Sigmoid colon (tissue), 4 donors: ENCODE results near the gene NOS1AP.

Experiments
- CTCF ChIP-seq, 4 experiments: fragments of 450-650 bp in 3 of 4; fragments of 200-600 bp in 1 of 4; IDR thresholded peaks; one replicate each; pipeline ENCODE4 v1.5.1; 2016 to 2019; ENCODE audit warnings: antibody characterized with exemption in 4 of 4, mild to moderate bottlenecking in 3 of 4, moderate library complexity in 2 of 4
- POLR2A ChIP-seq, 2 donors: fragments of 450-650 bp; IDR thresholded peaks; one replicate each; pipeline ENCODE4 v1.6.1; 2016; ENCODE audit warnings: antibody characterized with exemption in 2 of 2, mild to moderate bottlenecking in 2 of 2, moderate library complexity in 2 of 2
- POLR2AphosphoS5 ChIP-seq, 4 donors: sonication (generic); formaldehyde crosslinking; IDR thresholded peaks; one replicate each; pipeline ENCODE4 v1.6.1; 2017; ENCODE audit warnings: antibody characterized with exemption in 4 of 4

GRCh38 chr1:162232034-162232711 is 162.7 kb downstream of the NOS1AP start:
- TF ChIP-seq POLR2A (IDR thresholded peaks at IDR 0.05) (no peak), CTCF (IDR thresholded peaks at IDR 0.05) (no peak), POLR2AphosphoS5 (IDR thresholded peaks at IDR 0.05) (no peak)
